Activated CD4-positive, alpha-beta T cell treated with anti-CD3 and anti-CD28 coated beads for 24 hours (primary cell): ENCODE measurements around the gene CD38.
"Not testable (repeated sequence)": the region's sequence is repeated elsewhere in the genome, so short reads cannot be mapped to it uniquely, and the experiment has no call there.

Experiments used
- DNase-seq, 2 donors: peaks; one replicate each; pipeline ENCODE4 v3.0.0-alpha.2; 2020; ENCODE audit warnings: low read depth in 2 of 2

CD38 gene

DNA sequence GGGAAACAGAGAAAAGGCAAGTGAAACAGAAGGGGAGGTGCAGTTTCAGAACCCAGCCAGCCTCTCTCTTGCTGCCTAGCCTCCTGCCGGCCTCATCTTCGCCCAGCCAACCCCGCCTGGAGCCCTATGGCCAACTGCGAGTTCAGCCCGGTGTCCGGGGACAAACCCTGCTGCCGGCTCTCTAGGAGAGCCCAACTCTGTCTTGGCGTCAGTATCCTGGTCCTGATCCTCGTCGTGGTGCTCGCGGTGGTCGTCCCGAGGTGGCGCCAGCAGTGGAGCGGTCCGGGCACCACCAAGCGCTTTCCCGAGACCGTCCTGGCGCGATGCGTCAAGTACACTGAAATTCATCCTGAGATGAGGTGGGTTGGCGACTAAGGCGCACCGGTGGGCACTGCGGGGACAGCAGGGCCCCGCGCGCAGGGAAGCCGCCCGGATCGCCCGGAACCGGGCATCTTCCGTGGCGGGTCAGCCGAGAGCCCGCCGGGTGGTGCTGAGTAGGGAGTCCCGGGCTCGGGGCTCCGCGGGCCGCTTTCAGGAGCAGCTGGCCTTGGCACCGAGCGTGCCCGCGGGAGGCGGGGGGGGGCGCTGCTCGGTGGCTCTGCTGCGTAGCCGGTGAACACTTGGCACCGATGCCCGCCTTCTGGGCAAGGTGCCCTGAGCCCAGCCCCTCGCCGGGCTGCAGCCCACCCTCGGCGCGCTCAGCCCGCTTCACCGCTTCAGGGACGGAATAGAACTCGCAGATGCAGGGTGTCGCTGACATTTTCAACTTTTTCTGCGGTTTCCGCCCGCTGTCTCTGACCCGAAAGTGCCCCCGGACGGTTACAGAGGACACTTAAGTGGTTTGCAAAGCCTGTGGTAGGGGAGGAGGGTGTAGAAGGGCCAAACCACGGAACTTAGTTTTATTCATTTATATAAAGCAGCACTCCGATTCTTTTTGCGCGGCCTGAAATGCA lies at the start of gene CD38:
TSS of gene CD38 (plus strand) at position 40 of the 953 bp plus-strand sequence. CDS start at position 127, 87 bp downstream.
- DNase-seq: no peak

DNA sequence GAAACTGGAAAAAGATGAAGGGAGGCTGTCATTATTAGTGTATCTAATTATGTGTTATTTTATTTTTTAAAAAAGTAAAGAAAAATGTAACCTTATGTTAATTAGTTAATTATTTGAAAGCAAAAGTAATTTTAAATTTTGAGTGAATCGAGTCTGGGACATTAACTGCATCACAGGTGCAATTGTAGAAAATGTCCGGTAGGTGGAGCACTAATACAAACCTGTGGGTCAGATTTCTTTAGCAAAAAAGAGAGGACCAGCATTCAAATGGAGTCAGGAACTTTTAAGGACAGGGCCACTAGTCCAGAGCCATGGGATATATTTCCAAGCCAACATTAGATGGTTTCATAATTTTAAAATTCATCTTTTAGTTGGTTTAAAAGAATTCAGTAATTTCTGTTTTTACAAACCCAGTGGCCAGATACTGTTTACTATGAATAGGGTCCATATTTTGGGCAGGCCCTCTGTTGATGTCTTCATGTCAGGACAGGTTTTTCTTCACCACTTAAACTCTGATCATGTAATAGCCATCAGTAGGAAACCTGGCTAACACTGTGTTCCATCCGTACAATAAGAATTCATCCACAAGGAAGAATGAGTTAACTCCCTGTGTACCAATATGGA lies 48.1 kb upstream of the CD38 start:
- peak in 1 of 2 donors; percentile 9 for DNase-seq

- DNase-seq: not testable (repeated sequence)
Measured at GRCh38 chr4:15733061-15733460, 45.1 kb upstream of the CD38 start.

DNA sequence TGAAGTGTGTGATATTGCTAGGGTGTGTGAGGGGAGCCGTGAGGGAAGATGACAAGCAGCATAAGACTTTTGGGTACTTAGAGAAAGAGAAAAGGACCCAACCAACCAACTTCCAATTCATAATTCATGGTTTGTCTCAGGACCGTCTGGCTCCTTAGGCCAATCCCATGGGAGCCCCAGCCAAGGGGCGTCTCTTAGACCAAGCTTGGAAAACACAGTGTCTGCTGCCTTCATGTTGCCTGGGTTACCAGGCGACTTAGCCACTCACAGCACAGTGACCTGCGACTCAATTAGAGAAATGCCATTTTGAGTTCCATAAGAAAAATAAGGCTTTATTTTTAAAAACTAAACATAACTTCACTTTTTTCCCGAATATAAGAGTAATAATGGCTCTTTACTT lies 42.6 kb upstream of the CD38 start:
- DNase-seq: no peak

DNA sequence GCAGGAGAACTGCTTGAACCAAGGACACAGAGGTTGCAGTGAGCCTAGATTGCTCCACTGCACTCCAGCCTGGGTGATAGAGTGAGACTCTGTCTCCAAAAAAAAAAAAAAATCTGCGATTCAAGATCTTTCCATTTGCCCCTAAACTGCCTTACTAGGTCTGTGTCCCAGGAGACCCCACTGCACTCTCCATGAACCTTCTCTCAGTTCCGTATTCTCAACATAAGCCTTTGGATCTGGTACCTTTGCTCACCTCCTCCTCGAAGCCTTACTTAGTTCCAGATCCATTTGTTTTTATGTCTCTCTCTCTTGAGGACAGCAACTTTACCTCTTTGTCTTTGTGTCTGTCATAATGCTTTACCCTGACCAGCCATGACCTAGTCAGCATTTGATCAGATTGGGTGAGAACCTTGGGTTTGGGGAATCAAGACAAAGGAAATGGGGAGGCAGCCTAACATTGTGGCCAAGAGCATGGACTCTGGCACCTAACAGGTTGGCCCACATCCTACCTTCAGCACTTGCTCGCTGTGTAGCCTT lies 41.5 kb upstream of the CD38 start:
- no peak for DNase-seq

DNA sequence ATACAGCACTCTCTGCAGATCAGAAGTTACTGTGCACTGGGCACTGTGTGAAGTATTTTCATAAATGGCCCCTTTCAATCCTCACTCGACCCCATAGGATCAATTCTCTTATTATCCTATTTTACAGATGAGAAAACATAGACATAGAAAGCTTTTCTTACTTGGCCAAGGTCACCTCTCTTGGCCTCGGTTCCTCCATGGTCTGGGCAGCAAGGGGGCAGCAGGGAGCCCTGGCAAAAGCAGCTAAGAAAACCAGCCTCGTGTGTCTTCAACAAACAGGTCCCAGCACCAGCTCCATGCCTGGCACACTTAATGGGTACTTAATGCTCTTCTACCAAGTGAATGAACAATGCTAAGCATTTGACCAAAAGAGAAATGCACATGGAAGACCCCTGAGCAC lies 40.9 kb upstream of the CD38 start:
- DNase-seq: no peak

GRCh38 chr4:15738877-15739276 lies 39.3 kb upstream of the CD38 start:
- DNase-seq: no peak

DNA sequence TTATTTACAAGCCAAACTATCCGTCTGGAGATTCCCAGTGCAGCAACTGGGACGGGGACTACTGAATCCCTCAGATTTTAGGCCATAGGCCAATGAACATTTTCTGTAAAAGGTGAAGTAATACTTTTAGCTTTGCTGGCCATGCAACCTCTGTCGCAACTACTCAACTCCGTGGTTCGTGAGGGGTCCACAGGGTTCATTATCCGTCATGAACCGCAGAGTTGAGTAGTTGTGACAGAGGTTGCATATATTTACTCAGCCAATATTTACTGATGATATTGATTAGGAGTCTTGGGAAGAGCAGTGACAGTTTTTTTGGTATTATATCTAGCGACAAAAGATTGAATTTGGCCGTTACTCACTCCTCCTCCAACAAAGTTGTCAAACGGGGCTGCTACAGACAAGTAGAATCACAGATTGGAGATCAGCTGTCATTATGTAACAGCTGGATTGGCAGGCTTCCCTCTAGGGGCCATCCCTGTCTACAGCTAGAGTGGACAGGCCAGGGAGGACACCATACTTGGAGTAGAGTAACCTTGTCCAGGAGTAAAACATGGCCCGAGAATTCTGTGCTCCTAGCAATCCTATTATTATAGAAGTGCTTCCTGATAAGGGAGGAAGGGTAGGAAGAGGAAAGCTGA lies 37.2 kb upstream of the CD38 start:
- no peak for DNase-seq

GRCh38 chr4:15742083-15742582 lies 36.0 kb upstream of the CD38 start:
- no peak for DNase-seq

DNA sequence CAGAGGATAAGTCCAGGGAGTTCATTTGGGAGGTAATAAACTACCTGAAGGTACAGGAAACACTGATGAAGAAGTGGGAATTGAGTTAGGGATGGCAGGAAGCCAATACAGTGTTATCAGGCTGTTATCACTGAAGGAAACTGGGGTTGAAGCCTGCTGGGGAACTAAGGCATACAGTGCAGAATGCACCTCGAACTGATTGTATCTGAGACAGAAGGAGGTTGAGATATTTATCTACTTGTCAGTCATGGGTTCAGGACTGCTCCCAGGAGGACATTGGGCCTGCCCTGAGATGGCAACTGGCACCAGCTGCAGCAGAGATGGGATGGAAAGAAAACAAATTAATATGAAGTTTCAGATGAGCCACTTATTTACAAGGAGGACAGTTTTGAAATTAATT lies 35.5 kb upstream of the CD38 start:
- DNase-seq: no peak

- no peak for DNase-seq
Measured at GRCh38 chr4:15744016-15744545, 34.0 kb upstream of the CD38 start.

- no peak for DNase-seq
Measured at GRCh38 chr4:15746110-15746509, 32.0 kb upstream of the CD38 start.

GRCh38 chr4:15749001-15749400 lies 29.1 kb upstream of the CD38 start:
- no peak for DNase-seq

GRCh38 chr4:15751153-15751552 lies 27.0 kb upstream of the CD38 start:
- no peak for DNase-seq

GRCh38 chr4:15753081-15753480 lies 25.0 kb upstream of the CD38 start:
- no peak for DNase-seq

GRCh38 chr4:15753786-15754185 lies 24.3 kb upstream of the CD38 start:
- DNase-seq: no peak

- DNase-seq: no peak
Measured at GRCh38 chr4:15754323-15754722, 23.8 kb upstream of the CD38 start.

DNA sequence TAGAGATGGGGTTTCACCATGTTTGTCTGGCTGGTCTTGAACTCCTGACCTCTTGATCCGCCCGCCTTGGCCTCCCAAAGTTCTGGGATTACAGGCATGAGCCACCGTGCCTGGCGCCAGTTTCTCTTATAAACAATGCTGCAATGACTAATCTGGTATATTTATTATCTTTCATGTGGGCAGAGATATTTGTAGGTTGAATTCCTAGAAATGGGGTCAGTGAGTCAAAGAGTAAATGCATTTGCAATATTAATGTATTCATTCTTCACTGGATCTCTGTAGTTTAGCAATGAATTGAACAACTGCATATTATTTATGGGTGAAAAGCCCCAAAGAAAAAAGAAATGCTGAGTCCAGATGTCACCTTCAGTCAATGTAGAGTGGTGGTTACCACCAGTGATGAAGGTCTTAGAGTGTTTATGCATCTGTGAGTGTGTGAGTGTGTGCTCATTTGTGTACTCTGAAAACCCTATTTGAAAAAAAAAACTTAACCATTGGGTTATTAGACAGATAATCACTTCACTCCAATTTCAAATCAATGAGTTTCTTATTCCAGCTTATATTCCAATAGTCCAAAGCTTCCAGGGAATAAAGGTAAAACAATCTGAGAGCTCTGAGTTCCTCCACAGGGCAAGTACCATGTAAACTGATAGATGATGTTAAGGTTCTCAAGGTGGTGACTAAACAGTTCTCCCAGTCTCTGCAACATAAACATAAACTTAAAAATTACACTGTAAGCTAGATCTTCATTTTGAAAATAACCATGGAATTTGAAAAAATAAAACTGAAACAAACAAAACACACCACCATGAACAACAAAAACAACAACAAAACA lies 22.6 kb upstream of the CD38 start:
- no peak for DNase-seq

DNA sequence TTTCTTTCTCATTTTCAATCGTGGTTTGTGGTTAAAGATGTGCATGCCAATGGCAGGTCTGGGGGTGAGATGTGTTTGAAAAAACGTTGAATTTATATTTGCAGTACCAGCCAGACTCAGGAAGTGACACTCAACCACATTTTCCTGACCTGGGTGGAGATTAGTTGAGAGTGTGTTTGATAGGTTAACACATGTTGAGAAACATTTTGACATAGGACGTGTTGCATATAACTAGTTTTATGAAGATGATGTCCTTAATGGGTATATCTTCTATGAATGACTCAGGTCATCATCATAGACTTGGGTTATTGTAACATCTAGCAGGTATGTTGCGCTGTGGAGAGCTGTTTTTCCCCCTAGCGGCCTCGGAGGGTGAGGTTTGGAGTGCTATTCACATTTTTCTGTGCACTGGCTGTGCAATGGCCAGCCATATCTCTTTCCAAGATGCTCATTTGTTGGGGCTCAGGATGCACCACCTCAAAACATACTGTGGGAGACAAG lies 21.7 kb upstream of the CD38 start:
- DNase-seq: peak; percentile 47 to 66

DNA sequence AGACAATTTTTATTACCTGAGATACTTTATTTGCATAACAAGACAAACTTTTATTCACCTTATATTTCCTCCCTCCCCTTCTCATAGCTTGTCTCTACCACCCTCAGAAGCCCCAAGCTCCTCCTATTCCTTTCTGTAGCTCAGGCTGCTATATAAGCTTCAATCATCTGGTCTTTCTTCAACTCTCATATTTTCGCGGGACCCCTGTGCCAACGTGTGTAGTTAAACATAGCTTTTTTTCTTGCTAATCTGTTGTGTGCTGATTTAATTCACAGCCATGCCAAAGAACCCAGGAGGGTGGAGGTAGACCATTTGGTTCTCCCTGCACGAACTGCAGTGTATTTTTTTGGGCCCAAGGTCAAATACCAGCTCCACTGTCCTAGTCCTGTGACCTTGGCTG lies 21.1 kb upstream of the CD38 start:
- no peak for DNase-seq

DNA sequence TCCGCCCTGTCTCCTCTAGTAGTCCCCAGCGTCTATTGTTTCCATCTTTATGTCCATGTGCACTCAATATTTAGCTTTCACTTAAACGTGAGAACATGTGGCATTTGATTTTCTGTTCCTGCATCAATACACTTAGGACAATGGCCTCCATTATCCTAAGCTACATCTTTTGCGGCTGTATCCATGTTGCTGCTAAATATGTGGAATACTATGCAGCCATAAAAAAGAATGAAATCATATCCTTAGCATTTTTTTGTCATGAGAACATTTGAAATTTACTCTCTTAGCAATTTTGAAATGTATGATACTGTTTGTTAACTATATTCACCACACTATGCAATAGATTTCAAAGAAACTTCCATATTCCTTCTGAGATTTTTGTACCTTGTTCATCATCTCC lies 19.8 kb upstream of the CD38 start:
- no peak for DNase-seq
